Measurements from ENCODE around the gene XCL1. TPM values are rescaled to one million over a fixed set of nuclear protein-coding genes. Genes with fewer than 3 reads are reported as not detected.
"Not testable (repeated sequence)": the region's sequence is repeated elsewhere in the genome, so short reads cannot be mapped to it uniquely, and the experiment has no call there.

XCL1 gene
- polyA plus RNA-seq, 3 donors, result not detected

DNA sequence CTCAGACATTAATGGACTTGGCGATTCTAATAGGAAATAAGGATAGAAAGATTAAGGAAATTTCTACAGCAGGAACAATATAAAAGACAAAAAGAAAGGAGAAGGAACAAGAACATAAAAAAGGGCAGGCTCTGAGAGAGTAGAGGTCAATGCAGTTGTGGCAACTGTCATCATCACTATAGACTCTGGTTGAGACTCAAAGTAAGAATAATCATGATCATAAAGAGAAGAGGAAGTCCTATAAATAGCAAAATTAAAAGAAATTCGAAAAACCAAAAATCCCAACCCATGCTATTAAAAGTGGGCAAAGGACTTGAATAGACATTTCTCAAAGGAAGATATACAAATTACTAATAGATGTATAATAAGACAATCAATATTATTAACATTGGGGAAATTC lies 14.4 kb upstream of the XCL1 start:
- no peak for DNase-seq (ENCODE audit: extremely low read depth in 1 of 11, low read depth in 9 of 11, low spot score in 4 of 11)

- no peak for DNase-seq (ENCODE audit: extremely low read depth in 1 of 11, low read depth in 9 of 11, low spot score in 4 of 11)
These were observed 10.6 kb upstream of the XCL1 start for GRCh38 chr1:168565825-168566224.

DNA sequence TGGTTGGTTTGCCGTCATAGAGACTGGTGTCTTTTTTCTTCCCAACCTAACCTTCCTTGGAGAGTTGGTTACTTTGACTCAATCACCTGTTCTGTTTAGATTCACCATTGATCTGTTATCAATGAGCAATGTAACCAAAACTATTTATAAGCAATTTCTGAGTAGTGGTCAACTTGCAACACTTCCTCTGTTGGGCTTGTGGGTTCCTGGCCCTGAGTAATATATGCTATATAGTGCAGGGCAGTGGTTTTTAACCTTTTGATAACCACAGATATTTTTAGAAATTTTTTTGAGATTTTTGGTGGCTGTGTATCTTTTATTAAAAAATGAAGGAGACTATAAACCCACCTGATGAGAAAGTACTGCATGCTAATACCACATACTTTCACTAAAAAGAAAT lies 9.4 kb upstream of the XCL1 start:
- DNase-seq (ENCODE audit: extremely low read depth in 1 of 11, low read depth in 9 of 11, low spot score in 4 of 11), result no peak

DNA sequence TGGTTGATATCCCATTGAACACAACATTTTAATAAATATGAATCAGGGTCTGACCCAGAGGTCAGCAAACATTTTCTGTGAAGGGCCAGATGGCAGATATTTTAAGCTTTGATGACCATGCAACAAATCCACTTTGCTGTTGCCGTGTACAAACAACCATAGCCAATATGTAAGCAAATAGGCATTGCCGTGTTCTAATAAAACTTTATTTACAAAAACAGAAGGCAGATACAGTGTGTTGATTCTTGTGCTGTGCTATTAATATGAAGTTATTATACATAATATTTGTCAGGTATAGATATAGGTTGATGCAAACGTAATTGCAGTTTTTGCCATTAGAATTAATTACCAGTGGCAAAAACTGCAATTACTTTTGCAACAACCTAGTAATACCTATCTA lies 8.8 kb upstream of the XCL1 start:
- DNase-seq (ENCODE audit: extremely low read depth in 1 of 11, low read depth in 9 of 11, low spot score in 4 of 11), result no peak

DNA sequence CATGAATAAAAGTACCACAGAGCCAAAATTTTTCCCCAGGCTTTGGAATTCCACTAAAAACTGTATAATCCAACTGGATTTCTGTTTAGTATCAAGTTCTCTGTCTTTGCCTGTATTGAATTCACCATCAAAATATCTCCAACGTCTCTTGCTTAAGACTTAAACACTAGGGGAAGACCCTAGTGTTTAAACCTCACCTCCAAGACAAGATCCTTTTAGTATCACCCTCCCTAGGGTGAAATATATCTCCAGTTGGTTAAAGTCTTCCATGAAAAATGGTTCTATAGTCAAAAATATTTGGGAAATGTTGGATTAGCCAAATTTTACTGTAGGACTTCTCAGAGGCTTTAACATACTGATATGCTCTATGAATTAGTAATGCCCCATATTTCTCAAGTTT lies 8.1 kb upstream of the XCL1 start:
- no peak for DNase-seq (ENCODE audit: extremely low read depth in 1 of 11, low read depth in 9 of 11, low spot score in 4 of 11)

DNA sequence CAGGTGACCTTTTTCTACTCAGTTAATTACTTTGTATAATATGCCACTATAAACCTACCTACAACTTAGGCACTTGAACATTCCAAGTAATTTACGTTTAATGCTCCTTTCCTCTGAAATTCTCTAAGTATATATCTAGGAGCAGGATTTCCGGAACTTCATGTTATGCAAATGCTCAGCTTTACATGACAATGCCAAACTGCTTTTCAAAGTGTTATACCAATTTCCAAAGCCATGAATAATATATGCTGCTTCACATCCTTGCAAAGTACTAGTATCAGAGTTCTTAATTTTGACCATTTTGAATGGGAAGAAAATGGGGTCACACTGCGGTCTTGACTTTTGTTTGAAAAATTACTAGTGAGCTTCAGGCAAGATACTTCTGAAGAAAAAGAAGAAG lies 5.8 kb upstream of the XCL1 start:
- DNase-seq (ENCODE audit: extremely low read depth in 1 of 11, low read depth in 9 of 11, low spot score in 4 of 11), result no peak

DNA sequence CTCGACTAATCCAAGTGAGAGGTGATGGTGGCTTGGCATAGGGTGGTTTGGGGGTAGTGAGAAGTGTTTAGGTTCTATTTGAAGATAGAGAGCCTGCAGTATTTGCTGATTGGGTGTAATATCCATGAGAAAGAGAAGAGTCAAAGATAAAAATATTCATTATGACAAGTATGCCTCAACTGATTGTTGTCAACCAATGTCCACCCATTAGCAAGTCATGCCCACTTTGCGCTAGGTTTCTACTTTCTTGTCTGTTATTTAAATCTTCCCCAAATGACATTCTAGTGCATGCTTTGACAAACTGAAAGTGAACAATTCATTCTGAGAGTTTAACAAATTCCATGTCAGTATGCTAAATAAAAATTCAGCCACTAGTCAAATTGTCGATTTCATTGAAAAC lies 3.8 kb upstream of the XCL1 start:
- DNase-seq (ENCODE audit: extremely low read depth in 1 of 11, low read depth in 9 of 11, low spot score in 4 of 11), result no peak

- DNase-seq (ENCODE audit: extremely low read depth in 1 of 11, low read depth in 9 of 11, low spot score in 4 of 11), result not testable (repeated sequence)
These were observed 2.2 kb upstream of the XCL1 start for GRCh38 chr1:168574234-168574633.

- not testable (repeated sequence) for DNase-seq (ENCODE audit: extremely low read depth in 1 of 11, low read depth in 9 of 11, low spot score in 4 of 11)
These were observed 2.3 kb downstream of the XCL1 start for GRCh38 chr1:168578531-168579185.

- DNase-seq (ENCODE audit: extremely low read depth in 1 of 11, low read depth in 9 of 11, low spot score in 4 of 11), result not testable (repeated sequence)
These were observed 3.9 kb downstream of the XCL1 start for GRCh38 chr1:168580290-168580689.

DNA sequence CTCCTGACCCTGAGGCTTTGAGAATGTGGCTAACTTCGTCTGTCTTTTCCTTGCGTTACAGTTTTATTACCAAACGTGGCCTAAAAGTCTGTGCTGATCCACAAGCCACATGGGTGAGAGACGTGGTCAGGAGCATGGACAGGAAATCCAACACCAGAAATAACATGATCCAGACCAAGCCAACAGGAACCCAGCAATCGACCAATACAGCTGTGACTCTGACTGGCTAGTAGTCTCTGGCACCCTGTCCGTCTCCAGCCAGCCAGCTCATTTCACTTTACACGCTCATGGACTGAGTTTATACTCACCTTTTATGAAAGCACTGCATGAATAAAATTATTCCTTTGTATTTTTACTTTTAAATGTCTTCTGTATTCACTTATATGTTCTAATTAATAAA lies 4.6 kb downstream of the XCL1 start:
- not testable (repeated sequence) for DNase-seq (ENCODE audit: extremely low read depth in 1 of 11, low read depth in 9 of 11, low spot score in 4 of 11)

- DNase-seq (ENCODE audit: extremely low read depth in 1 of 11, low read depth in 9 of 11, low spot score in 4 of 11), result no peak
These were observed 5.6 kb downstream of the XCL1 start for GRCh38 chr1:168581817-168582572.

GRCh38 chr1:168582688-168583336 lies 6.4 kb downstream of the XCL1 start:
- peak in 1 of 11 donors; percentile 20 for DNase-seq (ENCODE audit: extremely low read depth in 1 of 11, low read depth in 9 of 11, low spot score in 4 of 11)

DNA sequence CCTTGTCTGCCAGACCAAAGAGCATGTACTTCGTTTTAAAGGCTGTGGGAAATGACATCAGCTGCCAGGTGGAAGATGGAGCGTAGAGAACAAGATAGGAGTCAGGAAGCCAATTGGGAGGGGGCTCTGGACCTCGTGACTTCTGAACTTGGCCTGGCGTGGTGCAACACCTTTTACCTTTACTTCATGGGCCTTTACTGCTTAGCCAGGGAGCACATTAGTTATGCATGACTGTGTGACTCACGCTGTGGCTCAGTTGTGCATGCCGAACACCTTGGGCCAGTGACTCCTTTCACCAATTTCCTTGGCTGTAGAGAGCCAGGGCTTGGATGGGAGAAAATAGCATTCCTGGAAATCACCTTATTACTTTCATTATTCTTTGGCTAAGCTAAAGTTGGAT lies 7.2 kb downstream of the XCL1 start:
- DNase-seq (ENCODE audit: extremely low read depth in 1 of 11, low read depth in 9 of 11, low spot score in 4 of 11), result no peak

GRCh38 chr1:168585191-168585590 lies 8.8 kb downstream of the XCL1 start:
- DNase-seq (ENCODE audit: extremely low read depth in 1 of 11, low read depth in 9 of 11, low spot score in 4 of 11), result no peak

GRCh38 chr1:168585937-168586336 lies 9.5 kb downstream of the XCL1 start:
- no peak for DNase-seq (ENCODE audit: extremely low read depth in 1 of 11, low read depth in 9 of 11, low spot score in 4 of 11)

GRCh38 chr1:168589167-168589566 lies 12.8 kb downstream of the XCL1 start:
- no peak for DNase-seq (ENCODE audit: extremely low read depth in 1 of 11, low read depth in 9 of 11, low spot score in 4 of 11)

DNA sequence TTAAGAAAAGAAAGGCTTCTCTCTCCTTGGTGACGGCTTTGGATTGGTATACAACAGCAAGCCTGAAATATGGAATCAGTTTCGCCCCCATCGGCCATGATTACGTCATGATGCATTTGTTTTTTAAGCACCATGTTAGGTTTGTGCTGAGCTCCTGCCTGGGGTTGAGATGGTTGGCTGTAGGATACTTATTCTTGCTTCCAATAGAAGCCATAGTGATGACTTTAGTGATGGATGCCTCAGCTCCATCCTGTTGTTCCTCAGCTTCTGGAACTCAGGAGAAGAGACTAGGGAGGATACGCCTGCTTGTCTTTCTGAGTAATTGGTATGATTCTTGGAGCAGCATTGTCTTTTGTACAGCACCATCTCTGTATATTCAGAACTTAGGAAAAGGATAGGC lies 14.7 kb downstream of the XCL1 start:
- DNase-seq (ENCODE audit: extremely low read depth in 1 of 11, low read depth in 9 of 11, low spot score in 4 of 11), result no peak

DNA sequence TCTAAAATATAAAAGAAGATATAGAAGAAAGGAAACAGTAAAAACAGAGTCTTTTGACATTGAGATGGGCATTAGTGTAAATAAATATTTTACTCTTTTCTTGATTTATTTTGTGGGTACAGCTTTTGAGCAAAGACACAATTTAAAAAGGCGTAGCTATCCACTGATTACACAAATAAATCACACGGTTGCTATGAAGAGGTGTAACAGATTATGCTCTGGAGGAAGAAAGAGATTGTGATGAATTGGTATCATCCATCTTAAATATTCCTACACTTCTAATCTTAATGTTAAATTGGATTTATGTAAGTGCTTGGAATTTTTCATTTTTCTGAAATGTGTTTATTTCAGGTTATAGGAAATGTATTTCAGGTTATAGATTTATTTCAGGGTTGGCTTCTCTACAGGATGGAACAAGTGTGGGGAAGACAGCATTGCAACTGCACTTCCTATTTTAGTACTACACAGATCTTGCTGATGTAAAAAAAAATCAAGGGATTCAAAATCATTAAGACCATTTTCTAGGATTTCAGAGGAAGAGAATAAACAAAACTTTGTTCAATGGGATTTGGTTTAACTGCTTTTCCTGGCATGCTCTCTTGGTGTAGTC lies 15.3 kb downstream of the XCL1 start:
- DNase-seq (ENCODE audit: extremely low read depth in 1 of 11, low read depth in 9 of 11, low spot score in 4 of 11), result no peak

DNA sequence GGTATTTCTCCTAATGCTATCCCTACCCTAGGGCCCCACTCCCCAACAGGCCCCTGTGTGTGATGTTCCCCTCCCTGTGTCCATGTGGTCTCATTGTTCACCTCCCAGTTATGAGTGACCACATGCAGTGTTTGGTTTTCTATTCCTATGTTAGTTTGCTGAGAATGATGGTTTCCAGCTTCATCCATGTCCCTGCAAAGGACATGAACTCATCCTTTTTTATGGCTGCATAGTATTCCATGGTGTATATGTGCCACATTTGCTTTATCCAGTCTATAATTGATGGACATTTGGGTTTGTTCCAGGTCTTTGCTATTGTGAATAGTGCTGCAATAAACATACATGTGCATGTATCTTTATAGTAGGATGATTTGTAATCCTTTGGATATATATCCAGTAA lies 19.0 kb downstream of the XCL1 start:
- DNase-seq (ENCODE audit: extremely low read depth in 1 of 11, low read depth in 9 of 11, low spot score in 4 of 11), result not testable (repeated sequence)

Data from renal cortex interstitium (tissue), 11 donors.